ENCODE measurements around the gene ANKRD62.
"Not testable (repeated sequence)": the region's sequence is repeated elsewhere in the genome, so short reads cannot be mapped to it uniquely, and the experiment has no call there.

The ANKRD62 gene

GRCh38 chr18:12066910-12067511 is 26.6 kb upstream of the ANKRD62 start:
- DNase-seq = no peak

GRCh38 chr18:12067671-12068070 is 26.0 kb upstream of the ANKRD62 start:
- no peak for DNase-seq

- DNase-seq = not testable (repeated sequence)
Observed at GRCh38 chr18:12068316-12068949, 25.2 kb upstream of the ANKRD62 start.

- DNase-seq = no peak
Observed at GRCh38 chr18:12068950-12069320, 24.7 kb upstream of the ANKRD62 start.

GRCh38 chr18:12071066-12071465 is 22.6 kb upstream of the ANKRD62 start:
- not testable (repeated sequence) for DNase-seq

- no peak for DNase-seq
Observed at GRCh38 chr18:12072996-12073395, 20.6 kb upstream of the ANKRD62 start.

- DNase-seq = no peak
Observed at GRCh38 chr18:12074736-12075135, 18.9 kb upstream of the ANKRD62 start.

GRCh38 chr18:12076424-12077140 is 17.1 kb upstream of the ANKRD62 start:
- no peak for DNase-seq

GRCh38 chr18:12077994-12078393 is 15.6 kb upstream of the ANKRD62 start:
- DNase-seq = not testable (repeated sequence)

GRCh38 chr18:12079491-12080237 is 14.0 kb upstream of the ANKRD62 start:
- no peak for DNase-seq

- no peak for DNase-seq
Observed at GRCh38 chr18:12085136-12085535, 8.5 kb upstream of the ANKRD62 start.

- DNase-seq = no peak
Observed at GRCh38 chr18:12085786-12086185, 7.9 kb upstream of the ANKRD62 start.

GRCh38 chr18:12086249-12086648 is 7.4 kb upstream of the ANKRD62 start:
- DNase-seq = no peak

GRCh38 chr18:12086677-12087470 is 6.8 kb upstream of the ANKRD62 start:
- DNase-seq = no peak

- DNase-seq = no peak
Observed at GRCh38 chr18:12087471-12088025, 6.1 kb upstream of the ANKRD62 start.

GRCh38 chr18:12088096-12088495 is 5.5 kb upstream of the ANKRD62 start:
- no peak for DNase-seq

- DNase-seq = no peak
Observed at GRCh38 chr18:12088731-12089375, 4.8 kb upstream of the ANKRD62 start.

- DNase-seq = no peak
Observed at GRCh38 chr18:12091538-12092141, 2.0 kb upstream of the ANKRD62 start.

GRCh38 chr18:12092398-12093229 is 1.0 kb upstream of the ANKRD62 start:
- no peak for DNase-seq

- no peak for DNase-seq
Observed at GRCh38 chr18:12098374-12098773, 4.7 kb downstream of the ANKRD62 start.

Data from CD4-positive, alpha-beta T cell treated with Interleukin-4 for 1 hour (primary cell).